Prostate gland (tissue), 2 donors: ENCODE data around the gene KIR3DL2. TPM values are rescaled to one million over a fixed set of nuclear protein-coding genes. Genes with fewer than 3 reads are reported as not detected.
"Not testable (repeated sequence)": the region's sequence is repeated elsewhere in the genome, so short reads cannot be mapped to it uniquely, and the experiment has no call there.

Source experiments
- DNase-seq: peaks from one replicate; pipeline ENCODE4 v3.0.0-alpha.2; 2019; ENCODE audit warnings: low spot score
- H3K27ac ChIP-seq, 2 donors: fragments of 200-600 bp; sonication (generic); 2 replicates each; pipeline ENCODE4 v1.5.1; 2017 to 2019
- H3K27me3 ChIP-seq: fragments of 200-600 bp; sonication (generic); replicated peaks from 2 replicates; pipeline ENCODE4 v1.5.1; 2019; ENCODE audit not compliant: insufficient read depth
- H3K36me3 ChIP-seq, 2 donors: fragments of 200-600 bp; sonication (generic); 1 replicate in 1 of 2; 2 replicates in 1 of 2; pipeline versions ENCODE4 v1.5.1 to v1.8.1; 2017 to 2019
- H3K4me1 ChIP-seq: fragments of 200-600 bp; sonication (generic); replicated peaks from 2 replicates; pipeline ENCODE4 v1.5.1; 2019
- H3K4me3 ChIP-seq, 2 donors: fragments of 200-600 bp; sonication (generic); 2 replicates each; pipeline ENCODE4 v1.5.1; 2017 to 2019
- H3K9me3 ChIP-seq: fragments of 200-600 bp; sonication (generic); 2 replicates; pipeline ENCODE4 v1.5.1; 2017
- CTCF ChIP-seq, 4 experiments: fragments of 200-600 bp in 2 of 4; fragments of 450-650 bp in 2 of 4; sonication (generic) in 2 of 4; IDR thresholded peaks; 1 replicate in 3 of 4; 2 replicates in 1 of 4; pipeline ENCODE4 v1.5.1; 2016 to 2019; ENCODE audit warnings: antibody characterized with exemption in 4 of 4, mild to moderate bottlenecking in 2 of 4, moderate library complexity in 2 of 4
- POLR2A ChIP-seq: fragments of 450-650 bp; IDR thresholded peaks from one replicate; pipeline ENCODE4 v1.6.1; 2016; ENCODE audit warnings: antibody characterized with exemption, mild to moderate bottlenecking
- POLR2AphosphoS5 ChIP-seq: sonication (generic); formaldehyde crosslinking; IDR thresholded peaks from one replicate; pipeline ENCODE4 v1.6.1; 2017; ENCODE audit warnings: antibody characterized with exemption
- WGBS: methylation state at CpG from one replicate; pipeline ENCODE4 v1.1.5; 2018; 5-methylcytosine and 5-hydroxymethylcytosine counted together
- intact Hi-C: fragments of 100-400 bp; cut with DNase I; formaldehyde crosslinking; loops from one replicate; pipeline ENCODE4 v1.14.2; 2022
- total RNA-seq, 2 donors: library from RNA; depleted of rRNA; stranded (reverse); fragments of >200 nt; gene quantifications; one replicate each; pipeline ENCODE4 v1.1.0, GENCODE V29; 2016

Gene KIR3DL2
- total RNA-seq, 2 donors from 2014 or later = not detected

GRCh38 chr19:54896036-54896435, 45.8 kb downstream of the KIR3DL2 start:
- intact Hi-C loops = no loop called here
- no peak overlapping the region for H3K4me3 ChIP-seq
- no peaks in the 10 kb centered on the region for H3K36me3 ChIP-seq
- H3K4me1 ChIP-seq = no peaks in the 10 kb centered on the region
- H3K27ac ChIP-seq = no peak overlapping the region
- no peak for DNase-seq
- 88% methylated on average over 2 of the region's 2 CpGs for WGBS
- no peaks in the 10 kb centered on the region for H3K27me3 ChIP-seq
- TF ChIP-seq POLR2A (no peak), POLR2AphosphoS5 (no peak), CTCF (IDR thresholded peaks at IDR 0.05) (no peak)
- H3K9me3 ChIP-seq = no peaks in the 10 kb centered on the region

- H3K27ac ChIP-seq, intact Hi-C loops, H3K36me3 ChIP-seq, H3K9me3 ChIP-seq, DNase-seq, H3K4me1 ChIP-seq, H3K4me3 ChIP-seq, H3K27me3 ChIP-seq: not testable (repeated sequence)
- WGBS = 53% methylated on average over 7 of the region's 7 CpGs
These were observed 48.4 kb downstream of the KIR3DL2 start for GRCh38 chr19:54898685-54899084.

- H3K9me3 ChIP-seq, H3K4me1 ChIP-seq, H3K27me3 ChIP-seq, intact Hi-C loops, DNase-seq, H3K27ac ChIP-seq, H3K4me3 ChIP-seq, H3K36me3 ChIP-seq: not testable (repeated sequence)
- WGBS = 86% methylated on average over 9 of the region's 9 CpGs
These were observed 49.4 kb downstream of the KIR3DL2 start for GRCh38 chr19:54899646-54900045.

- DNase-seq, H3K27ac ChIP-seq, H3K4me3 ChIP-seq, H3K4me1 ChIP-seq, H3K36me3 ChIP-seq, H3K9me3 ChIP-seq, intact Hi-C loops, H3K27me3 ChIP-seq: not testable (repeated sequence)
- 84% methylated on average over 8 of the region's 8 CpGs for WGBS
These were observed 50.9 kb downstream of the KIR3DL2 start for GRCh38 chr19:54901153-54901552.

- DNase-seq = no peak
- TF ChIP-seq POLR2A (no peak), POLR2AphosphoS5 (no peak), CTCF (IDR thresholded peaks at IDR 0.05) (no peak)
- H3K4me3 ChIP-seq = no peak overlapping the region
- no peaks in the 10 kb centered on the region for H3K27me3 ChIP-seq
- intact Hi-C loops = no loop called here
- no peaks in the 10 kb centered on the region for H3K4me1 ChIP-seq
- WGBS = 78% methylated on average over 3 of the region's 3 CpGs
- no peaks in the 10 kb centered on the region for H3K36me3 ChIP-seq
- H3K27ac ChIP-seq = no peak overlapping the region
- no peaks in the 10 kb centered on the region for H3K9me3 ChIP-seq
These were observed 51.8 kb downstream of the KIR3DL2 start for GRCh38 chr19:54902061-54902460.

GRCh38 chr19:54903303-54903702, 53.1 kb downstream of the KIR3DL2 start:
- intact Hi-C loops = no loop called here
- no peak overlapping the region for H3K4me3 ChIP-seq
- H3K9me3 ChIP-seq = no peaks in the 10 kb centered on the region
- no peaks in the 10 kb centered on the region for H3K27me3 ChIP-seq
- WGBS = 89% methylated on average over 6 of the region's 6 CpGs
- no peaks in the 10 kb centered on the region for H3K4me1 ChIP-seq
- no peak for TF ChIP-seq POLR2A
- no peak for TF ChIP-seq POLR2AphosphoS5
- no peak overlapping the region for H3K27ac ChIP-seq
- H3K36me3 ChIP-seq = no peaks in the 10 kb centered on the region
- no peak for DNase-seq

- 75% methylated on average over 4 of the region's 4 CpGs for WGBS
- H3K4me3 ChIP-seq, H3K9me3 ChIP-seq, DNase-seq, intact Hi-C loops, H3K27ac ChIP-seq, H3K4me1 ChIP-seq, H3K27me3 ChIP-seq, H3K36me3 ChIP-seq: not testable (repeated sequence)
These were observed 54.0 kb downstream of the KIR3DL2 start for GRCh38 chr19:54904261-54904660.
